GM21576 (cell line): ENCODE measurements around the gene EPRS1.

Experiments
- ATAC-seq: cut with Tn5 transposase; IDR thresholded peaks from one replicate; pipeline ENCODE4 v1.9.1; 2021; ENCODE audit warnings: mild to moderate bottlenecking, moderate library complexity; ENCODE audit not compliant: unreplicated experiment

Gene EPRS1

GRCh38 chr1:220046052-220046930 is at the start of gene EPRS1:
Gene EPRS1 (minus strand): TSS chr1:220046505. CDS start chr1:220046388, 117 bp downstream.
- ATAC-seq, result peak; percentile 99

GRCh38 chr1:220094016-220094911 is 48.0 kb upstream of the EPRS1 start, which contains the start of gene IARS2:
Gene IARS2 (plus strand): TSS chr1:220094132. CDS start chr1:220094217, 85 bp downstream.
- peak; percentile 59 for ATAC-seq

- peak; percentile 8 for ATAC-seq
These were observed 47.2 kb upstream of the EPRS1 start for GRCh38 chr1:220093361-220094015.

GRCh38 chr1:220092694-220093093 is 46.4 kb upstream of the EPRS1 start:
- ATAC-seq, result no peak

- peak; percentile 54 for ATAC-seq
These were observed 43.6 kb upstream of the EPRS1 start, which contains the start of gene BPNT1 for GRCh38 chr1:220089650-220090556. Gene BPNT1 (minus strand): TSS chr1:220089788. CDS start chr1:220079846, 9,942 bp downstream.

- peak; percentile 41 for ATAC-seq
These were observed 40.0 kb upstream of the EPRS1 start for GRCh38 chr1:220086261-220086686.

- ATAC-seq, result no peak
These were observed 38.2 kb upstream of the EPRS1 start for GRCh38 chr1:220084460-220084859.

GRCh38 chr1:220077887-220078286 is 31.6 kb upstream of the EPRS1 start:
- ATAC-seq, result no peak

- no peak for ATAC-seq
These were observed 30.8 kb upstream of the EPRS1 start for GRCh38 chr1:220076861-220077762.

GRCh38 chr1:220067269-220068204 is 21.2 kb upstream of the EPRS1 start:
- ATAC-seq, result no peak

- ATAC-seq, result no peak
These were observed 16.3 kb upstream of the EPRS1 start for GRCh38 chr1:220062629-220063028.

GRCh38 chr1:220060876-220061275 is 14.6 kb upstream of the EPRS1 start:
- no peak for ATAC-seq

GRCh38 chr1:220056374-220056773 is 10.1 kb upstream of the EPRS1 start:
- no peak for ATAC-seq

GRCh38 chr1:220045356-220046051 is 801 bp downstream of the EPRS1 start:
- peak; percentile 27 for ATAC-seq

GRCh38 chr1:220044678-220045355 is 1.5 kb downstream of the EPRS1 start:
- no peak for ATAC-seq

- no peak for ATAC-seq
These were observed 2.7 kb downstream of the EPRS1 start for GRCh38 chr1:220043646-220044045.
